ENCODE data around the gene NEURL1.
"Not testable (repeated sequence)": the region's sequence is repeated elsewhere in the genome, so short reads cannot be mapped to it uniquely, and the experiment has no call there.

NEURL1 gene

GRCh38 chr10:103621783-103622125 is 128.2 kb downstream of the NEURL1 start:
- DNase-seq (ENCODE audit: low read depth, low spot score): no peak
- H3K4me3 ChIP-seq (ENCODE audit: low read length): no peak overlapping the region

GRCh38 chr10:103622286-103622685 is 128.8 kb downstream of the NEURL1 start:
- H3K4me3 ChIP-seq (ENCODE audit: low read length): no peak overlapping the region
- no peak for DNase-seq (ENCODE audit: low read depth, low spot score)

- no peak overlapping the region for H3K4me3 ChIP-seq (ENCODE audit: low read length)
- DNase-seq (ENCODE audit: low read depth, low spot score): no peak
Measured at GRCh38 chr10:103622935-103623574, 129.6 kb downstream of the NEURL1 start.

- DNase-seq (ENCODE audit: low read depth, low spot score): no peak
- no peak overlapping the region for H3K4me3 ChIP-seq (ENCODE audit: low read length)
Measured at GRCh38 chr10:103626178-103626577, 132.7 kb downstream of the NEURL1 start.

- H3K4me3 ChIP-seq (ENCODE audit: low read length): no peak overlapping the region
- no peak for DNase-seq (ENCODE audit: low read depth, low spot score)
Measured at GRCh38 chr10:103627111-103627892, 133.8 kb downstream of the NEURL1 start.

- no peak for DNase-seq (ENCODE audit: low read depth, low spot score)
- no peak overlapping the region for H3K4me3 ChIP-seq (ENCODE audit: low read length)
Measured at GRCh38 chr10:103627893-103628292, 134.4 kb downstream of the NEURL1 start.

- H3K4me3 ChIP-seq (ENCODE audit: low read length): no peak overlapping the region
- no peak for DNase-seq (ENCODE audit: low read depth, low spot score)
Measured at GRCh38 chr10:103629581-103629980, 136.1 kb downstream of the NEURL1 start.

- no peak overlapping the region for H3K4me3 ChIP-seq (ENCODE audit: low read length)
- DNase-seq (ENCODE audit: low read depth, low spot score): no peak
Measured at GRCh38 chr10:103630156-103630555, 136.7 kb downstream of the NEURL1 start.

GRCh38 chr10:103632247-103632642 is 138.7 kb downstream of the NEURL1 start:
- no peak overlapping the region for H3K4me3 ChIP-seq (ENCODE audit: low read length)
- DNase-seq (ENCODE audit: low read depth, low spot score): no peak

- H3K4me3 ChIP-seq (ENCODE audit: low read length); DNase-seq (ENCODE audit: low read depth, low spot score): not testable (repeated sequence)
Measured at GRCh38 chr10:103632871-103633270, 139.4 kb downstream of the NEURL1 start.

- DNase-seq (ENCODE audit: low read depth, low spot score): no peak
- no peak overlapping the region for H3K4me3 ChIP-seq (ENCODE audit: low read length)
Measured at GRCh38 chr10:103633846-103634245, 140.3 kb downstream of the NEURL1 start.

GRCh38 chr10:103635580-103635979 is 142.1 kb downstream of the NEURL1 start:
- DNase-seq (ENCODE audit: low read depth, low spot score): no peak

GRCh38 chr10:103636492-103636891 is 143.0 kb downstream of the NEURL1 start:
- DNase-seq (ENCODE audit: low read depth, low spot score): no peak
- no peak overlapping the region for H3K4me3 ChIP-seq (ENCODE audit: low read length)

More at GRCh38 chr10:103635580-103635979, 142.1 kb downstream of the NEURL1 start:
- H3K4me3 ChIP-seq (ENCODE audit: low read length): no peak overlapping the region

GRCh38 chr10:103637011-103637410 is 143.5 kb downstream of the NEURL1 start:
- no peak overlapping the region for H3K4me3 ChIP-seq (ENCODE audit: low read length)
- DNase-seq (ENCODE audit: low read depth, low spot score): no peak

GRCh38 chr10:103637927-103638557 is 144.5 kb downstream of the NEURL1 start:
- H3K4me3 ChIP-seq (ENCODE audit: low read length): no peak overlapping the region
- DNase-seq (ENCODE audit: low read depth, low spot score): no peak

- H3K4me3 ChIP-seq (ENCODE audit: low read length): no peak overlapping the region
- DNase-seq (ENCODE audit: low read depth, low spot score): no peak
Measured at GRCh38 chr10:103638948-103639347, 145.4 kb downstream of the NEURL1 start.

GRCh38 chr10:103640436-103641181 is 147.1 kb downstream of the NEURL1 start:
- no peak overlapping the region for H3K4me3 ChIP-seq (ENCODE audit: low read length)

GRCh38 chr10:103641326-103641725 is 147.8 kb downstream of the NEURL1 start:
- no peak overlapping the region for H3K4me3 ChIP-seq (ENCODE audit: low read length)
- no peak for DNase-seq (ENCODE audit: low read depth, low spot score)

More at GRCh38 chr10:103640436-103641181, 147.1 kb downstream of the NEURL1 start:
- no peak for DNase-seq (ENCODE audit: low read depth, low spot score)
